ENCODE data around the gene SLC35E4. TPM values are rescaled to one million over a fixed set of nuclear protein-coding genes. Genes with fewer than 3 reads are reported as not detected.

The SLC35E4 gene
- polyA plus RNA-seq, 1 experiment = 2.8 TPM

- H3K9me3 ChIP-seq (ENCODE audit: control insufficient read depth, insufficient read depth, low read length) = no peaks in the 10 kb centered on the region; the same call in 1 of the 2 replicates
- POLR2A ChIA-PET = no interaction called here
- no peak overlapping the region for H3K27ac ChIP-seq (ENCODE audit: low read depth, low read length)
- no peaks in the 10 kb centered on the region for H3K27me3 ChIP-seq (ENCODE audit: control insufficient read depth, insufficient read depth, low read length)
- no peak for DNase-seq (ENCODE audit: low read depth, low spot score)
- CTCF ChIA-PET = no interaction called here
- no peak overlapping the region for H3K4me3 ChIP-seq (ENCODE audit: low read depth, low read length)
- TF ChIP-seq CTCF (IDR thresholded peaks at IDR 0.05; ENCODE audit: low read depth, low read length) = no peak
Measured at GRCh38 chr22:30640361-30640760, 4.8 kb downstream of the SLC35E4 start.

- CTCF ChIA-PET = interaction anchor here (1.1 kb wide), 1 partner anchor 114 kb away, joined by 3 read pairs; no protein-coding TSS in a partner anchor
- H3K27ac ChIP-seq (ENCODE audit: low read depth, low read length) = no peak overlapping the region
Measured at GRCh38 chr22:30640839-30641430, 5.4 kb downstream of the SLC35E4 start.

DNA sequence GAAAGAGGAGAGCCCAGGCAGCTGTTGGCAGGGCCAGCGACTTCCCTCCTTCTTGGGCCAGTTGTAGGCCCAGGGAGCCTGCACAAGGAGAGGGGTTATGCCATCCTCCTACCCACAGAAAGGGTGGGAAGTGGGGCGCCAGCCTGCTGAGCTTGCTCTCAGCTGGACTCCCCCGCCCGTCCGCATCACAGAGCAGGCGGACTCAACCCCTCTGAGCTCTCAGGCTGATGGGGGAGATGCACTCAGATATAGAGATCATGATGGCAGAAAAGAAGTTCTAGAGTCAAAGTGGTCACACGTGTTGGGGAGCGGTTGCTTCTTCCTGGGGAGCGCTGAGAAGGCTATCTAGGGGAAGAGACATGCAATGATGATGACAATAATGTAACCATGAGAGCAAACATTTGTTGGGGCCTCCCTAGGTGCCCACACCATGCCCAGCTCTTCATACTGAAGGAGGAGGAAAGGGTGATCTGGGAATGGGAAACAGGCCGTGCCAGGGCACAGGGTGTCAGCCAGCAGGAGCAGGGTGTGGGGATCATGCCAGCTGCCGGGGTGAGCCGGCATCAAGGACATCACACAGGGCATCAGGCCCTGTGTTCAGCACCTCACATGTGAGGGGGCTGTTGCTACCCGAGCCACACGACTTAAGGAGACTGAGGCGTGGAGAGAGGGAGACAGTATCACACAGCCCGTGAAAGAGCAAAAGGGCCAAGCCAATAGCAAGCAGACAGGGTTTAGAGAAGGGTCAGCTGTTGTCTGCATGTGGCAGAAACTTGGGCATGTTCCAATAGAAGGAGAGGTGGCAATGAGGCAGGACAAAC is 7.7 kb downstream of the SLC35E4 start:
- POLR2A ChIA-PET = interaction anchor here (0.7 kb wide), 1 partner anchor 187 kb away, joined by 4 read pairs; no protein-coding TSS in a partner anchor
- CTCF ChIA-PET = interaction anchor here (0.5 to 1.6 kb wide), 3 partner anchors 9 to 70 kb away, joined by 3 to 11 read pairs (median 3); partner anchors contain the start of gene SLC35E4
- DNase-seq (ENCODE audit: low read depth, low spot score) = no peak

More at GRCh38 chr22:30640839-30641430, 5.4 kb downstream of the SLC35E4 start:
- Histone ChIP-seq H3K9me3 (ENCODE audit: control insufficient read depth, insufficient read depth, low read length) (no peaks in the 10 kb centered on the region; the same call in 1 of the 2 replicates), H3K4me3 (ENCODE audit: low read depth, low read length) (no peak overlapping the region), H3K27me3 (ENCODE audit: control insufficient read depth, insufficient read depth, low read length) (no peaks in the 10 kb centered on the region)
- DNase-seq (ENCODE audit: low read depth, low spot score) = no peak
- TF ChIP-seq CTCF (IDR thresholded peaks at IDR 0.05; ENCODE audit: low read depth, low read length) = no peak
- POLR2A ChIA-PET = no interaction called here

DNA sequence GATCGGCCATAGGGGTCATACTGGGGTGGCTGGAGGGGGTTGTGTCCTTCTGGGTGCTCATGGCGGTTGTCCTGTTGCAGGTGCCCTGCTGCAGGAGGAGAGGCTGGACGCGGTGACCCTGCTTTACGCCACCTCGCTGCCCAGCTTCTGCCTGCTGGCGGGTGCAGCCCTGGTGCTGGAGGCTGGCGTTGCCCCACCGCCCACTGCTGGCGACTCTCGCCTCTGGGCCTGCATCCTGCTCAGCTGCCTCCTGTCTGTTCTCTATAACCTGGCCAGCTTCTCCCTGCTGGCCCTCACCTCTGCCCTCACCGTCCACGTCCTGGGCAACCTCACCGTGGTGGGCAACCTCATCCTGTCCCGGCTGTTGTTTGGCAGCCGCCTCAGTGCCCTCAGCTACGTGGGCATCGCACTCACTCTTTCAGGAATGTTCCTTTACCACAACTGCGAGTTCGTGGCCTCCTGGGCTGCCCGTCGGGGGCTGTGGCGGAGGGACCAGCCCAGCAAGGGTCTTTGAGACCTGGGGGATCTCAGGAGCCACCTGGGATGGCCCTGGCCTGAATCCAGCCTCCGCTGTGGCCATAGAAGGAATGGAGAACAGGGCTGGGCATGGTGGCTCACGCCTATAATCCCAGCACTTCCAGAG is 11.1 kb downstream of the SLC35E4 start:
- no peak for TF ChIP-seq CTCF (IDR thresholded peaks at IDR 0.05; ENCODE audit: low read depth, low read length)
- POLR2A ChIA-PET = interaction anchor here (0.7 kb wide), 1 partner anchor 123 kb away, joined by 3 read pairs; no protein-coding TSS in a partner anchor
- no peak overlapping the region for H3K27ac ChIP-seq (ENCODE audit: low read depth, low read length)
- no peaks in the 10 kb centered on the region for H3K27me3 ChIP-seq (ENCODE audit: control insufficient read depth, insufficient read depth, low read length)
- no peak overlapping the region for H3K4me3 ChIP-seq (ENCODE audit: low read depth, low read length)
- CTCF ChIA-PET = interaction anchor here (0.6 to 1.1 kb wide), 2 partner anchors 12 to 557 kb away, joined by 3 read pairs; no protein-coding TSS in a partner anchor
- DNase-seq (ENCODE audit: low read depth, low spot score) = no peak
- no peaks in the 10 kb centered on the region; the same call in 1 of the 2 replicates for H3K9me3 ChIP-seq (ENCODE audit: control insufficient read depth, insufficient read depth, low read length)

More for the DNA sequence above, 7.7 kb downstream of the SLC35E4 start:
- H3K4me3 ChIP-seq (ENCODE audit: low read depth, low read length) = no peak overlapping the region
- no peaks in the 10 kb centered on the region for H3K9me3 ChIP-seq (ENCODE audit: control insufficient read depth, insufficient read depth, low read length)
- H3K27me3 ChIP-seq (ENCODE audit: control insufficient read depth, insufficient read depth, low read length) = no peaks in the 10 kb centered on the region
- peak overlapping the region; percentile 47 for H3K27ac ChIP-seq (ENCODE audit: low read depth, low read length)
- no peak for TF ChIP-seq CTCF (IDR thresholded peaks at IDR 0.05; ENCODE audit: low read depth, low read length)
